Lung (tissue), 12 donors: ENCODE results near the gene IFNL1. TPM values are rescaled to one million over a fixed set of nuclear protein-coding genes. Genes with fewer than 3 reads are reported as not detected.

ENCODE experiments used
- ATAC-seq: fragments of 200-7000 bp; cut with Tn5 transposase; one replicate; pipeline ENCODE4 v1.9.1; 2020; ENCODE audit warnings: moderate number of reproducible peaks; ENCODE audit not compliant: insufficient read depth, low FRiP score
- DNase-seq, 3 donors: peaks; one replicate each; pipeline ENCODE4 v3.0.0-alpha.2; 2013 to 2017
- H3K27ac ChIP-seq, 2 donors: one replicate each; pipeline ENCODE4 v1.5.1; 2013; ENCODE audit warnings: mild to moderate bottlenecking in 2 of 2, moderate library complexity in 2 of 2, control low read depth in 1 of 2, inconsistent platforms in 1 of 2, low read depth in 1 of 2, low read length in 1 of 2
- H3K27me3 ChIP-seq, 3 donors: one replicate each; pipeline ENCODE4 v1.5.1; 2013; ENCODE audit warnings: low read length in 2 of 3; ENCODE audit not compliant: control insufficient read depth in 3 of 3, insufficient read depth in 3 of 3
- H3K36me3 ChIP-seq, 4 donors: one replicate each; pipeline ENCODE4 v1.5.1; 2013; ENCODE audit warnings: low read length in 4 of 4, mild to moderate bottlenecking in 1 of 4, moderate library complexity in 1 of 4; ENCODE audit not compliant: control insufficient read depth in 4 of 4, insufficient read depth in 4 of 4
- H3K4me1 ChIP-seq, 5 donors: one replicate each; pipeline ENCODE4 v1.5.1; 2013; ENCODE audit warnings: low read length in 5 of 5, mild to moderate bottlenecking in 2 of 5, moderate library complexity in 1 of 5; ENCODE audit not compliant: control insufficient read depth in 5 of 5, insufficient read depth in 5 of 5
- H3K4me3 ChIP-seq: one replicate; pipeline ENCODE4 v1.5.1; 2013; ENCODE audit warnings: mild to moderate bottlenecking, control low read depth, moderate library complexity
- H3K9ac ChIP-seq, 2 donors: one replicate each; pipeline ENCODE4 v1.5.1; 2013; ENCODE audit warnings: low read length in 2 of 2, control low read depth in 1 of 2; ENCODE audit not compliant: insufficient read depth in 1 of 2
- H3K9me3 ChIP-seq, 4 donors: one replicate each; pipeline ENCODE4 v1.5.1; 2013; ENCODE audit warnings: low read length in 3 of 4, mild to moderate bottlenecking in 1 of 4, moderate library complexity in 1 of 4; ENCODE audit not compliant: control insufficient read depth in 4 of 4, insufficient read depth in 3 of 4
- CTCF ChIP-seq: IDR thresholded peaks from 2 replicates; pipeline ENCODE4 v1.5.1; 2012; ENCODE audit warnings: mild to moderate bottlenecking; ENCODE audit errors: control extremely low read depth, extremely low read depth
- WGBS, 2 donors: extraction: QIAGEN DNeasy Blood & Tissue Kit; methylation state at CpG; one replicate each; pipeline ENCODE4 v1.1.7; 2013; 5-methylcytosine and 5-hydroxymethylcytosine counted together
- polyA plus RNA-seq, 2 donors: library from polyadenylated mRNA; stranded (reverse); fragments of 200-250 nt; gene quantifications; one replicate each; pipeline ENCODE4 v1.2.1, GENCODE V29; 2013
- total RNA-seq, 2 donors: library from RNA; depleted of rRNA in 1 of 2; stranded (reverse); fragments of >200 nt in 1 of 2; gene quantifications; one replicate each; pipeline ENCODE4 v1.2.1, GENCODE V29; 2014 to 2021
- donor health status: control.
- donor health status: control.
- donor health status: Bipolar disorder and iron deficiency.
- donor health status: healthy.
- donor health status: DM: yes; HTN: yes; CAD: no.

IFNL1 gene
- total and polyA plus RNA-seq, 4 donors = 0.17 TPM; not detected in 3

- peaks cover 0 to 37% (median 33%) of the 10 kb centered on the region in 3 donors for H3K27me3 ChIP-seq
- no peaks in the 10 kb centered on the region for H3K9me3 ChIP-seq
- 46 to 70% methylated on average over 10 of the region's 10 CpGs for WGBS, 2 donors
- DNase-seq (no peak), ATAC-seq (no peak)
- no peaks in the 10 kb centered on the region for H3K36me3 ChIP-seq
- H3K9ac ChIP-seq = no peak overlapping the region
- H3K4me1 ChIP-seq = peaks cover 0 to 12% (median 4%) of the 10 kb centered on the region in 5 donors
- H3K27ac ChIP-seq = no peak overlapping the region
- H3K4me3 ChIP-seq = no peak overlapping the region
- TF ChIP-seq CTCF = no peak
Observed at GRCh38 chr19:39303373-39304184, 7.4 kb downstream of the IFNL1 start.

DNA sequence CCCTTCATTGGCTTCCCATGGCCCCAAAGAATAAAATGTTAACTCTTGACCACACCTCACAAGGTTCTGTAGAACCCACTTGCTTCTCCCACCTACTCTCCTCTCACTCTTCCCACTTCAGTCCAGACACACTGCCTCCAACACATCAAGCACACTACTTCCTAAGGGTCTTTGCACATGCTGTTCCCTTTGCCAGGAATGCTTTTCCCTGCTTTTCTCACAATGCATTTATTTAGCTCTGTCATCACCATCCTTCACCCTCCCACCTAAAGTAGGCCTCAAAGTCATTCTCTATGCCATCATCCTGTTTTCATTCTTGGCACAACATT lies 7.9 kb downstream of the IFNL1 start:
- Histone ChIP-seq H3K27me3 (peaks cover 0 to 42% (median 36%) of the 10 kb centered on the region in 3 donors), H3K27ac (no peak overlapping the region), H3K4me3 (no peak overlapping the region), H3K36me3 (no peaks in the 10 kb centered on the region), H3K9ac (no peak overlapping the region), H3K4me1 (peaks cover 0 to 12% (median 4%) of the 10 kb centered on the region in 5 donors), H3K9me3 (no peaks in the 10 kb centered on the region)
- ATAC-seq (no peak), DNase-seq (no peak)
- no peak for TF ChIP-seq CTCF

DNA sequence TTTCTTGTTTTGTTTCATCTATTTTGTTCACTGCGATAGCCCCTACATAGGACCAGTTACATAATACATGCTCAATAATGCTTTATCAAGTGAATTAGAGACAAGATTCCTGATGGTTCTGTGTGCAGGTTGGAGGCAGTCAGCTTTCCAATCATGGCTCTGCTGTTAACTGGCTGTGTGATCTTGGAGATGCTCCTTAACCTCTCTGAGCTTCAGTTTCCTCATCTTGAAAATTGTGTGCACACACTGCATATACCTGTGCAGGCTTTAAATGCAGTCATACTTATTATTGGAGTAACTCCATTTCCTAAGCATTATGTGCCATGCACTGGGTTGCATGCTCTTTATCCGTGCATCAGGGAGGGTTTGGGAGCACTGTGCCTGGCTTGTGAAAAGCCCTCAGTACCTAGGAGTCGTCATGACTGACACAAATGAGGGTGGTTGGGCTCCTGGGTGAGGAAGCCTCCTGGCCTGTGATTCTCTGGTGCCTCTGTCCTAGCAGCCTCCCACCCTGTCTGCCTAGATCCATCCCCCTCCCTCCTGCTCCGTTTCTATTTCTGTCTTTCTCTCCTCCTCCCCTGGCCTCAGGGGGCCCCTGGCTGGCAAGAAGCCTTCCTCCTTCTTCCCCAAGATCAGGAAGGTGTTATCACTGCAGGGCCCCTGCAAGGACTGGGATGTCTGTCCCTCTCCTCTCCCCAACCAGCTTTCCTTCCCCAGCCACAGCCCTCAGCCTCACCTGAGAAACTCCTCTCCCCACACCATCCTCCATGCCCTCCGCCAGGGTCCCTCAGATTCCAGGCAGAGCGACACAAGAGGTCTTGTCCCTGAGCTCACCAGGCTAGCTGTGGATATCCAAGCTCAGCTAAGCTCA lies 8.7 kb downstream of the IFNL1 start:
- DNase-seq = no peak
- no peak for ATAC-seq
- no peaks in the 10 kb centered on the region for H3K9me3 ChIP-seq
- H3K4me1 ChIP-seq = peaks cover 0 to 12% (median 4%) of the 10 kb centered on the region in 5 donors
- no peak overlapping the region for H3K27ac ChIP-seq
- H3K27me3 ChIP-seq = peaks cover 0 to 42% (median 36%) of the 10 kb centered on the region in 3 donors
- WGBS, 2 donors = 52 to 53% methylated on average over 6 of the region's 6 CpGs
- TF ChIP-seq CTCF = no peak
- H3K36me3 ChIP-seq = no peaks in the 10 kb centered on the region
- H3K4me3 ChIP-seq = no peak overlapping the region
- H3K9ac ChIP-seq = no peak overlapping the region
